DND-41 (cell line): ENCODE data around the gene MAN2C1.

Experiments used
- ATAC-seq: fragments of 200-7000 bp; cut with Tn5 transposase; 3 replicates; pipeline ENCODE4 v1.9.1; 2021; ENCODE audit warnings: low read depth; ENCODE audit not compliant: insufficient read depth
- DNase-seq: peaks from one replicate; pipeline ENCODE4 v3.0.0-alpha.2; 2020
- H2AFZ ChIP-seq: 2 replicates; pipeline ENCODE4 v1.6.0; 2012; ENCODE audit warnings: low read depth, low read length
- H3K27ac ChIP-seq: 2 replicates; pipeline ENCODE4 v1.5.1; 2012; ENCODE audit warnings: low read length, inconsistent platforms
- H3K27me3 ChIP-seq: fragments of 200-600 bp; sonication (generic); 2 replicates; pipeline ENCODE4 v1.6.0; 2012; ENCODE audit warnings: low read length, mild to moderate bottlenecking, inconsistent platforms; ENCODE audit not compliant: insufficient read depth, poor library complexity
- H3K36me3 ChIP-seq: 2 replicates; pipeline ENCODE4 v1.5.1; 2012; ENCODE audit warnings: low read length, inconsistent platforms; ENCODE audit not compliant: insufficient read depth
- H3K4me1 ChIP-seq: 2 replicates; pipeline ENCODE4 v1.5.1; 2012; ENCODE audit warnings: mild to moderate bottlenecking, low read length; ENCODE audit not compliant: insufficient read depth
- H3K4me2 ChIP-seq: 2 replicates; pipeline ENCODE4 v1.6.0; 2012; ENCODE audit warnings: mild to moderate bottlenecking, moderate library complexity, low read length, inconsistent platforms; ENCODE audit not compliant: insufficient read depth
- H3K4me3 ChIP-seq, 2 experiments: fragments of 200-600 bp in 1 of 2; shearing (Covaris generic) in 1 of 2; 2 replicates each; pipeline ENCODE4 v1.5.1; 2012 to 2016; ENCODE audit warnings: inconsistent platforms in 2 of 2, low read length in 2 of 2, mild to moderate bottlenecking in 2 of 2, low read depth in 1 of 2, moderate library complexity in 1 of 2
- H3K79me2 ChIP-seq: 2 replicates; pipeline ENCODE4 v1.6.0; 2012; ENCODE audit warnings: low read length, inconsistent platforms; ENCODE audit not compliant: insufficient read depth
- H3K9ac ChIP-seq: 2 replicates; pipeline ENCODE4 v1.6.0; 2012; ENCODE audit warnings: low read depth, mild to moderate bottlenecking, inconsistent platforms, low read length, moderate library complexity
- H3K9me3 ChIP-seq: 2 replicates; pipeline ENCODE4 v1.5.1; 2012; ENCODE audit warnings: low read length, moderate library complexity, mild to moderate bottlenecking, inconsistent platforms; ENCODE audit not compliant: insufficient read depth, severe bottlenecking
- H4K20me1 ChIP-seq: 2 replicates; pipeline ENCODE4 v1.6.0; 2012; ENCODE audit warnings: low read length; ENCODE audit not compliant: insufficient read depth
- EZH2 ChIP-seq: IDR thresholded peaks from 3 replicates; pipeline ENCODE4 v1.6.1; 2012; ENCODE audit warnings: borderline replicate concordance, low read depth, mild to moderate bottlenecking, moderate library complexity, low read length, inconsistent platforms; ENCODE audit not compliant: severe bottlenecking
- TF ChIP-seq, protein P1 (sequence below): IDR thresholded peaks from 2 replicates; pipeline ENCODE4 v1.5.1; 2012; ENCODE audit warnings: borderline replicate concordance, low read length, moderate library complexity, mild to moderate bottlenecking; ENCODE audit not compliant: poor library complexity, severe bottlenecking; ENCODE audit errors: extremely low read depth

Gene MAN2C1

DNA sequence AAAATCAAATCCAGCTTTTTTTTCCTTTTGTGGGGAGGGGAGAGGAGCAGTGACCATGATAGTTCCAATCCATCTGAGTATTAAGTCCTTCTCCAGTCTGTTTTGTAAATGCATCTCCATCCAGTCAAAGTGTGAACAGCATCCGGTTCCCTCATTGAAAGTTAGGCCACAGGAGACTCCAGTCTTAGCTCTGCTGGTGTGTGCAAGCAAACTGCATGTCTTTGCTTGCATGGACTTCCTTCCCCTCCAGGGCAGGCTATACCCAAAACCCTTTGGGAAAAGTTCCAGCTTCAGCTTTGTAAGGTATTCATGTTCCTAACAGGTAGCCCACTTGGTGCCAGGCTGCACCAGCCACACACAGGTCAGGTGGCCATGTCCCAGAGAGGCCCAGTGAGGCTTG lies 3.1 kb upstream of the MAN2C1 start:
- Histone ChIP-seq H3K4me1 (peaks cover 31% of the 10 kb centered on the region), H3K36me3 (peaks cover 68% of the 10 kb centered on the region), H3K4me2 (no peak overlapping the region), H2AFZ (no peak overlapping the region), H4K20me1 (peaks cover 20% of the 10 kb centered on the region), H3K27me3 (no peaks in the 10 kb centered on the region), H3K9ac (no peak overlapping the region), H3K9me3 (no peaks in the 10 kb centered on the region), H3K79me2 (peaks cover 26% of the 10 kb centered on the region), H3K4me3 (no peak overlapping the region), H3K27ac (no peak overlapping the region)
- DNase-seq (no peak), ATAC-seq (no peak)
- TF ChIP-seq, protein P1, sequence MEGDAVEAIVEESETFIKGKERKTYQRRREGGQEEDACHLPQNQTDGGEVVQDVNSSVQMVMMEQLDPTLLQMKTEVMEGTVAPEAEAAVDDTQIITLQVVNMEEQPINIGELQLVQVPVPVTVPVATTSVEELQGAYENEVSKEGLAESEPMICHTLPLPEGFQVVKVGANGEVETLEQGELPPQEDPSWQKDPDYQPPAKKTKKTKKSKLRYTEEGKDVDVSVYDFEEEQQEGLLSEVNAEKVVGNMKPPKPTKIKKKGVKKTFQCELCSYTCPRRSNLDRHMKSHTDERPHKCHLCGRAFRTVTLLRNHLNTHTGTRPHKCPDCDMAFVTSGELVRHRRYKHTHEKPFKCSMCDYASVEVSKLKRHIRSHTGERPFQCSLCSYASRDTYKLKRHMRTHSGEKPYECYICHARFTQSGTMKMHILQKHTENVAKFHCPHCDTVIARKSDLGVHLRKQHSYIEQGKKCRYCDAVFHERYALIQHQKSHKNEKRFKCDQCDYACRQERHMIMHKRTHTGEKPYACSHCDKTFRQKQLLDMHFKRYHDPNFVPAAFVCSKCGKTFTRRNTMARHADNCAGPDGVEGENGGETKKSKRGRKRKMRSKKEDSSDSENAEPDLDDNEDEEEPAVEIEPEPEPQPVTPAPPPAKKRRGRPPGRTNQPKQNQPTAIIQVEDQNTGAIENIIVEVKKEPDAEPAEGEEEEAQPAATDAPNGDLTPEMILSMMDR, result no peak
- TF ChIP-seq EZH2, result no peak

DNA sequence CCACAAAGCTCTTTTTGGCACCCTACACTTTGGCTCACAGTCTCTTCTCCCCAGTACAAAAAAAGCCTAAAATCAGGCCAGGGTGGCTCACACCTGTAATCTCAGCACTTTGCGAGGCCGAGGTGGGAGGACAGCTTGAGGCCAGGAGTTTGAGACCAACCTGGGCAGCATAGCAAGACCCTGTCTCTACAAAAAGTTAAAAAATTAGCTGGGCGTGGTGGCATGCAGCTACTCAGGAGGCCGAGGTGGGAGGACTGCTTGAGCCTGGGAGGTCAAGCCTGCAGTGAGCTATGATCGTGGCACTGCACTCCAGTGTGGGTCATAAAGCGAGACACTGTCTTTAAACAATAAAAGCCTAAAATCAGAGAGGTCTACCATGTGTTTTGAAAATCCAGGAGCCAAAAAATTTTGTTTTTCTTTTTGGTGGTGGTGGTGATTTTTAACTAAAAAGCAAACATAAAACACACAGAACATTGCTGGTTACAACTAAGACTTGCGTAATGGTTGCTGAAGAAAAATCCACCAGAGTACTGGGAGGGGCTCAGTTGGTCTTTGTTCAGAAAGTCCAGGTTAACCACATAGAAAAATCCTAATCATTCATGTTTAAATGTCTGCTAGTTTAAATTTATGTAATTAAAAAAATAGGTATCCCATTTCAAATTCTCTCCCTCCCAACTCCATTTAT lies 1.6 kb upstream of the MAN2C1 start:
- DNase-seq (no peak), ATAC-seq (no peak)
- Histone ChIP-seq H3K27ac (no peak overlapping the region), H3K4me2 (peak overlapping the region; percentile 81; the same call in 1 of the 2 replicates), H4K20me1 (peaks cover 19% of the 10 kb centered on the region), H3K9me3 (no peaks in the 10 kb centered on the region), H3K36me3 (peaks cover 66% of the 10 kb centered on the region), H3K27me3 (no peaks in the 10 kb centered on the region), H3K4me1 (peaks cover 31% of the 10 kb centered on the region), H2AFZ (no peak overlapping the region), H3K9ac (peak overlapping the region; percentile 97; the same call in 1 of the 2 replicates), H3K79me2 (peaks cover 22% of the 10 kb centered on the region), H3K4me3 (peak overlapping the region in 1 of 2 experiments; percentile 95; a peak in 2 of 4 replicates)
- no peak for TF ChIP-seq EZH2
- TF ChIP-seq, protein P1, result no peak

DNA sequence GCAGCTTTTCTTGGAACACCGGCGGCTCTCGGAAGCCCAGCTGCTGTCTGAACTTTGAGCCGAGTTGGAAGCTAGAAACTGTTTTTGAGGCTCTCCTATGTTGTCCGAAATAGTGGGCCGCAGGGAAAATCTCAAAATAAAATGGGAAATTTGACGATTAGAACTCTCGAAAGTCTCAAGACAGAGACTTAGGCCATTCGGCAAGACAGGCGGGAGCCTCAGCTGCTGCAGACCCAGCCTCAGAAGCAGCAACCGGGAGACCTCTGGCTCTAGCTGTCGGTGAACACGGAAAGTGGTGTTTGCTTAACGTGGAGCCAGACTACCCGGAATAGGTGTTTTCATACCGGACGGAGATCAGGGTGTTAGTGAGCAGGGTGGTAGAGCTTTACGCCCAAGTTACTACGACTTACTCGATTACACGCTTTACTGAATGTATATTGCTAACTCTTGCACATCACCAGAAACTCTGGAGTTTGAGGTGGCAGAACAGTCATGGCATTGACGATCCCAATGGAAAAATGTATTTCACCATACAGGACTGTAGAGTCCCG lies 357 bp upstream of the MAN2C1 start:
- peak overlapping the region; percentile 81 for H3K4me2 ChIP-seq
- H3K9ac ChIP-seq, result peak overlapping the region; percentile 97
- no peak for TF ChIP-seq EZH2
- TF ChIP-seq, protein P1, result no peak
- no peaks in the 10 kb centered on the region for H3K9me3 ChIP-seq
- peaks cover 17% of the 10 kb centered on the region for H3K79me2 ChIP-seq
- H3K27ac ChIP-seq, result peak overlapping the region; percentile 90
- H3K4me3 ChIP-seq, result peak overlapping the region; percentile 94 to 95
- peak overlapping the region; percentile 85 for H2AFZ ChIP-seq
- peaks cover 19% of the 10 kb centered on the region for H4K20me1 ChIP-seq
- peaks cover 31% of the 10 kb centered on the region for H3K4me1 ChIP-seq
- H3K27me3 ChIP-seq, result no peaks in the 10 kb centered on the region
- ATAC-seq, result peak; percentile 2; the same call in 1 of the 3 replicates
- peaks cover 70% of the 10 kb centered on the region for H3K36me3 ChIP-seq
- no peak for DNase-seq
